CD4-positive, alpha-beta T cell treated with Interleukin-17A for 1 hour (primary cell): ENCODE data around the gene FMNL2.

Experiments
- DNase-seq: peaks from one replicate; pipeline ENCODE4 v3.0.0-alpha.2; 2020

The FMNL2 gene

GRCh38 chr2:152431370-152432098 lies 96.6 kb downstream of the FMNL2 start:
- DNase-seq: no peak

- peak; percentile 7 for DNase-seq
These were observed 97.3 kb downstream of the FMNL2 start for GRCh38 chr2:152432206-152432653.

GRCh38 chr2:152432765-152433164 lies 97.8 kb downstream of the FMNL2 start:
- no peak for DNase-seq

- no peak for DNase-seq
These were observed 98.3 kb downstream of the FMNL2 start for GRCh38 chr2:152433289-152433688.

GRCh38 chr2:152433791-152434190 lies 98.8 kb downstream of the FMNL2 start:
- DNase-seq: no peak

- no peak for DNase-seq
These were observed 99.6 kb downstream of the FMNL2 start for GRCh38 chr2:152434395-152435182.

GRCh38 chr2:152436148-152436547 lies 101.2 kb downstream of the FMNL2 start:
- no peak for DNase-seq

- no peak for DNase-seq
These were observed 102.5 kb downstream of the FMNL2 start for GRCh38 chr2:152437276-152438108.

- DNase-seq: no peak
These were observed 105.1 kb downstream of the FMNL2 start for GRCh38 chr2:152440049-152440448.

GRCh38 chr2:152440460-152440859 lies 105.5 kb downstream of the FMNL2 start:
- no peak for DNase-seq

GRCh38 chr2:152441961-152442360 lies 107.0 kb downstream of the FMNL2 start:
- no peak for DNase-seq

- DNase-seq: no peak
These were observed 108.8 kb downstream of the FMNL2 start for GRCh38 chr2:152443771-152444170.

- no peak for DNase-seq
These were observed 109.5 kb downstream of the FMNL2 start for GRCh38 chr2:152444448-152444847.

- DNase-seq: no peak
These were observed 110.4 kb downstream of the FMNL2 start for GRCh38 chr2:152445375-152445774.

- DNase-seq: no peak
These were observed 110.8 kb downstream of the FMNL2 start for GRCh38 chr2:152445791-152446201.

GRCh38 chr2:152446213-152446612 lies 111.2 kb downstream of the FMNL2 start:
- no peak for DNase-seq

- DNase-seq: no peak
These were observed 112.9 kb downstream of the FMNL2 start for GRCh38 chr2:152447897-152448296.

- DNase-seq: no peak
These were observed 113.6 kb downstream of the FMNL2 start for GRCh38 chr2:152448606-152449005.

- DNase-seq: no peak
These were observed 114.6 kb downstream of the FMNL2 start for GRCh38 chr2:152449578-152449977.

GRCh38 chr2:152450176-152450575 lies 115.2 kb downstream of the FMNL2 start:
- DNase-seq: no peak

- DNase-seq: no peak
These were observed 117.4 kb downstream of the FMNL2 start for GRCh38 chr2:152452256-152452973.

- no peak for DNase-seq
These were observed 118.3 kb downstream of the FMNL2 start for GRCh38 chr2:152453129-152453911.
